H1 (cell line): ENCODE data around the gene CNTN5.

Experiments
- CTCF ChIP-seq, 3 experiments: IDR thresholded peaks; 1 replicate in 2 of 3; 2 replicates in 1 of 3; pipeline versions ENCODE4 v1.5.1 to v1.6.1; 2011; ENCODE audit warnings: low read length in 3 of 3, mild to moderate bottlenecking in 3 of 3, inconsistent platforms in 2 of 3, low read depth in 1 of 3, moderate library complexity in 1 of 3; ENCODE audit not compliant: insufficient read depth in 1 of 3; ENCODE audit errors: control extremely low read depth in 1 of 3
- SIN3A ChIP-seq, 2 experiments: IDR thresholded peaks in 1 of 2; conservative IDR thresholded peaks in 1 of 2; 2 replicates each; pipeline ENCODE4 v1.6.1; 2011 to 2012; ENCODE audit warnings: low read length in 2 of 2, improper control_type of control experiment in 1 of 2, low read depth in 1 of 2, mild to moderate bottlenecking in 1 of 2

- no peak for TF ChIP-seq SIN3A (conservative IDR thresholded peaks at IDR 0.05 in 1 of 2, IDR thresholded peaks at IDR 0.05 in 1 of 2; ENCODE audit: low read depth in 1 of 2, low read length in 2 of 2)
- no peak for TF ChIP-seq CTCF (IDR thresholded peaks at IDR 0.05; ENCODE audit: control extremely low read depth in 1 of 3, insufficient read depth in 1 of 3, low read depth in 1 of 3, low read length in 3 of 3)
Measured at GRCh38 chr11:99537681-99538080, 516.9 kb downstream of the CNTN5 start.
